IPS DF 19.7 (cell line): ENCODE results near the gene KIF3B.
A peak's percentile ranks its signal among the peaks of the same experiment; 100 is the strongest.
"Not testable (repeated sequence)": the region's sequence is repeated elsewhere in the genome, so short reads cannot be mapped to it uniquely, and the experiment has no call there.

Experiments used
- DNase-seq: peaks from one replicate; pipeline ENCODE4 v3.0.0-alpha.2; 2013; ENCODE audit warnings: low read depth, low spot score

The KIF3B gene

GRCh38 chr20:32277361-32278198 is at the start of gene KIF3B:
Gene KIF3B, plus strand, starts transcription at chr20:32277651. Its CDS starts 32,127 bp downstream, at chr20:32309778.
- DNase-seq, result peak; percentile 70

- no peak for DNase-seq
These were observed 49.4 kb upstream of the KIF3B start for GRCh38 chr20:32227744-32228688.

- no peak for DNase-seq
These were observed 48.2 kb upstream of the KIF3B start for GRCh38 chr20:32229251-32229747.

GRCh38 chr20:32230707-32231106 is 46.7 kb upstream of the KIF3B start:
- no peak for DNase-seq

- no peak for DNase-seq
These were observed 46.2 kb upstream of the KIF3B start for GRCh38 chr20:32231245-32231644.

- DNase-seq, result no peak
These were observed 45.6 kb upstream of the KIF3B start for GRCh38 chr20:32231847-32232246.

GRCh38 chr20:32232326-32232886 is 45.0 kb upstream of the KIF3B start:
- DNase-seq, result no peak

GRCh38 chr20:32233286-32233685 is 44.2 kb upstream of the KIF3B start:
- no peak for DNase-seq

- no peak for DNase-seq
These were observed 43.2 kb upstream of the KIF3B start for GRCh38 chr20:32234135-32234808.

GRCh38 chr20:32235331-32236047 is 42.0 kb upstream of the KIF3B start:
- DNase-seq, result no peak

GRCh38 chr20:32236048-32236533 is 41.4 kb upstream of the KIF3B start:
- DNase-seq, result no peak

GRCh38 chr20:32236819-32237218 is 40.6 kb upstream of the KIF3B start:
- DNase-seq, result no peak

- no peak for DNase-seq
These were observed 40.0 kb upstream of the KIF3B start for GRCh38 chr20:32237419-32237818.

- DNase-seq, result no peak
These were observed 38.7 kb upstream of the KIF3B start for GRCh38 chr20:32238483-32239425.

- no peak for DNase-seq
These were observed 37.2 kb upstream of the KIF3B start for GRCh38 chr20:32240205-32240604.

GRCh38 chr20:32241807-32242206 is 35.6 kb upstream of the KIF3B start:
- no peak for DNase-seq

- DNase-seq, result no peak
These were observed 33.2 kb upstream of the KIF3B start for GRCh38 chr20:32244150-32244823.

GRCh38 chr20:32244959-32245358 is 32.5 kb upstream of the KIF3B start:
- DNase-seq, result no peak

- DNase-seq, result not testable (repeated sequence)
These were observed 31.2 kb upstream of the KIF3B start for GRCh38 chr20:32246208-32246607.
